ENCODE measurements around the gene MGAM2.

MGAM2 gene

DNA sequence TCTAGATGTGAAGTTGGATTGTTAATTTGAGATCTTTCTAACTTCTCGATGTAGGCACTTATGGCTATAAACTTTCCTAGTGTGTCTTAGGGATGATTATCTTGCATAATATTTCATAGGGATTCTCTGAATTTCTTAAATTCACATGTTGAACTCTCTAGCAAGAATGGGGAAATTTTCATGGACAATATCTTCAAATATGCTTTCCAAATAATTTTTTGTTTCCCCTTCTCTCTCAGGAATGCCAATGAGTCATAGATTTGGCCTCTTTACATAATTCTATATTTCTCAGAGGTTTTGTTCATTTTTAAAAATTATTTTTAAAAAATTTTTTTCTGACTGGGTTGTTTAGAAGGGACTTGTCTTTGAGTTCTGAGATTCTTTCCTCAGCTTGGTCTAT lies 68.9 kb downstream of the MGAM2 start:
- DNase-seq (ENCODE audit: low read depth): no peak
- TF ChIP-seq, protein P1, sequence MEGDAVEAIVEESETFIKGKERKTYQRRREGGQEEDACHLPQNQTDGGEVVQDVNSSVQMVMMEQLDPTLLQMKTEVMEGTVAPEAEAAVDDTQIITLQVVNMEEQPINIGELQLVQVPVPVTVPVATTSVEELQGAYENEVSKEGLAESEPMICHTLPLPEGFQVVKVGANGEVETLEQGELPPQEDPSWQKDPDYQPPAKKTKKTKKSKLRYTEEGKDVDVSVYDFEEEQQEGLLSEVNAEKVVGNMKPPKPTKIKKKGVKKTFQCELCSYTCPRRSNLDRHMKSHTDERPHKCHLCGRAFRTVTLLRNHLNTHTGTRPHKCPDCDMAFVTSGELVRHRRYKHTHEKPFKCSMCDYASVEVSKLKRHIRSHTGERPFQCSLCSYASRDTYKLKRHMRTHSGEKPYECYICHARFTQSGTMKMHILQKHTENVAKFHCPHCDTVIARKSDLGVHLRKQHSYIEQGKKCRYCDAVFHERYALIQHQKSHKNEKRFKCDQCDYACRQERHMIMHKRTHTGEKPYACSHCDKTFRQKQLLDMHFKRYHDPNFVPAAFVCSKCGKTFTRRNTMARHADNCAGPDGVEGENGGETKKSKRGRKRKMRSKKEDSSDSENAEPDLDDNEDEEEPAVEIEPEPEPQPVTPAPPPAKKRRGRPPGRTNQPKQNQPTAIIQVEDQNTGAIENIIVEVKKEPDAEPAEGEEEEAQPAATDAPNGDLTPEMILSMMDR (IDR thresholded peaks at IDR 0.05; ENCODE audit: control insufficient read depth, insufficient read depth, low read depth, low read length, missing control alignments): no peak
- H3K4me3 ChIP-seq (ENCODE audit: control insufficient read depth, low read depth, low read length): no peak overlapping the region

DNA sequence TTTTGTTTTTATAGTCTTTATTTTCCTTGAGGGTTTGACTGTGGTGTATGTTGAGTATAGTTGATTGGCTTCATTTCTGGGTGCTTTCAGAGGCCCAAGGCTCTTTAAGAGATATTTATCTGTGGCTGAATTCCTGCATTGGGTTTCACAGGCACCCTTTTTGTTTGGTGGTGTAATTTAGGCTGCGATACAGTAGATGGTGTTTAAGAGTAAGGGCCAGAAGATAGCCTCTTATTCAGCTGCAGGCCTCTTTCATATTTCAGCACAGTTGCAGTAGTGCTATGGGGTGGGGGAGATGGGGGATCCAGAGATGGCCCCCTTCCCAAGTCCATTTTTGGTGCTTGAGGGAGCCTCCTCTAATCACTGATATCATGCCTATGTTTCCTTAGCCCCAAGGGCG lies 69.7 kb downstream of the MGAM2 start:
- no peak for DNase-seq (ENCODE audit: low read depth)
- H3K4me3 ChIP-seq (ENCODE audit: control insufficient read depth, low read depth, low read length): no peak overlapping the region
- TF ChIP-seq, protein P1 (IDR thresholded peaks at IDR 0.05; ENCODE audit: control insufficient read depth, insufficient read depth, low read depth, low read length, missing control alignments): no peak

DNA sequence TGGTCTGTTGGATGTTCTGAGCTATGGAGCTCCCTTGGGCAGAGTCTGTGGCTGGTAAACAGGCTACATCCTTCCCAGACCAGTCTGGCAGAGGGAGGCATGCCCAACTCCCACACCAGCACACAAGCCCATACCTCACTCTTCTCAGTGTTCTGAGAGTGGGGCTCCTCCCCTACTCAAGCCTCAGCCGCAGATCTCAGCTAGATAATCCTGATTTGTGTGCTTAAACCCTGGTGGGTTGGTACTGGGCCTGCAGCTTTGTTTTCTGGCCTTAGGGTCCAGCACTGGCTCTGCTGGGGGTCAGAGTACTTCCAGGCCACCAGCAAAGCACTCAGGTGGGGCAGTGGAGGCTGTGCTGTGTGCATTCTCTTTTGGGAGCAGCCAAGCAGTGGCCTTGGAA lies 70.4 kb downstream of the MGAM2 start:
- no peak overlapping the region for H3K4me3 ChIP-seq (ENCODE audit: control insufficient read depth, low read depth, low read length)
- TF ChIP-seq, protein P1 (IDR thresholded peaks at IDR 0.05; ENCODE audit: control insufficient read depth, insufficient read depth, low read depth, low read length, missing control alignments): no peak
- no peak for DNase-seq (ENCODE audit: low read depth)

DNA sequence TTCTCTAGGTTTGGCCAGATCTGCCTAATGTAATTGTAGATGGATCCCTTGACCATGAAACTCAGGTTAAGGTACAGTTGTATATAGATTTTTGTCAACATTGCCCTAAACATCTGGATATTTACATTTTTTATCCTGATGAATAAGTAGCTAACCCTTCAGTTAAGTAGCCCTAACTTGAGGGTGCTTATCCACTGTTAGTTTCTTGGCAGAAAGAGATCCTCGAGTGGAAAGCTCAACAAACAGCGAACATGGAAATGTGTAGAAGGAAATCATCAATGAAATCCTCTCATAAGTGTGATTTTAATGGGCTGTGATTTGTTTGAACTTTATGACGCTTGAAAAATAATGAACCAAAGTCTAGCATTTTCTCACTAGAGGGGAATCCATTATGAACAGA lies 73.6 kb downstream of the MGAM2 start:
- TF ChIP-seq, protein P1 (IDR thresholded peaks at IDR 0.05; ENCODE audit: control insufficient read depth, insufficient read depth, low read depth, low read length, missing control alignments): no peak
- no peak for DNase-seq (ENCODE audit: low read depth)
- no peak overlapping the region for H3K4me3 ChIP-seq (ENCODE audit: control insufficient read depth, low read depth, low read length)

DNA sequence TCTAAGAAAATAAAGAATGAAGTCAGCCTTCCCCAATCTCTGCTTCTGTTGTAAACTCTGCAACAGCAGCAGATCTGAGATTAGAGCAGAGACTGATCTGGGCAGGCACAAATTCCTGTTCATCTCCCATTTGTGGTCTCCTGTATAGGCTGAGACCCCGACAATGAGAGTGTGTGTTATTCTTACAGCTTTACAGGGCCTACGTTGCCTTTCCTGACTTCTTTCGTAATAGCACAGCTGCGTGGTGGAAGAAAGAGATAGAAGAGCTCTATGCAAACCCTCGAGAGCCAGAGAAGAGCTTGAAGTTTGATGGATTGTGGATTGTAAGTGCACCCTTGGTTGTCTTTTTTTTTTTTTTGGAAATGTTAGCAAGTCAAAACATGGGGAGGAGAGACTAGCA lies 74.3 kb downstream of the MGAM2 start:
- TF ChIP-seq, protein P1 (IDR thresholded peaks at IDR 0.05; ENCODE audit: control insufficient read depth, insufficient read depth, low read depth, low read length, missing control alignments): no peak
- no peak for DNase-seq (ENCODE audit: low read depth)
- H3K4me3 ChIP-seq (ENCODE audit: control insufficient read depth, low read depth, low read length): no peak overlapping the region

DNA sequence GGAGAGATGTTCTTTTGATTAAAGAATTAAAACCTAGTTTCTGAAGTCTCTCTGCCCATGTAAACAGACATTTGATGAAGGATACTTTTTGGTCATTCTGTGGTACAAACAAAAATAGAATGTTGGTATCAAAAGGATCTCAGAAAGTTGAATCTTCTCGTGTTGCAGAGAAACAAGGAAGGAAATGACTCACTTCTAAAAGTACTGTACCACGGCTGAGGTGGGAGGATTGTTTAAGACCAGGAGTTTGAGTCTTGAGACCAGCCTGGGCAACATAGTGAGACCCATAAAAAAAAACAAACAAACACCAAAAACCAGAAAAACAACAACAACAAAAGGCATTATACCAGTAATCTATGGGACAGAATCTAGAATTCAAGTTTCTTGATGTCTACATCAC lies 76.6 kb downstream of the MGAM2 start:
- H3K4me3 ChIP-seq (ENCODE audit: control insufficient read depth, low read depth, low read length): no peak overlapping the region
- DNase-seq (ENCODE audit: low read depth): no peak
- TF ChIP-seq, protein P1 (IDR thresholded peaks at IDR 0.05; ENCODE audit: control insufficient read depth, insufficient read depth, low read depth, low read length, missing control alignments): no peak

DNA sequence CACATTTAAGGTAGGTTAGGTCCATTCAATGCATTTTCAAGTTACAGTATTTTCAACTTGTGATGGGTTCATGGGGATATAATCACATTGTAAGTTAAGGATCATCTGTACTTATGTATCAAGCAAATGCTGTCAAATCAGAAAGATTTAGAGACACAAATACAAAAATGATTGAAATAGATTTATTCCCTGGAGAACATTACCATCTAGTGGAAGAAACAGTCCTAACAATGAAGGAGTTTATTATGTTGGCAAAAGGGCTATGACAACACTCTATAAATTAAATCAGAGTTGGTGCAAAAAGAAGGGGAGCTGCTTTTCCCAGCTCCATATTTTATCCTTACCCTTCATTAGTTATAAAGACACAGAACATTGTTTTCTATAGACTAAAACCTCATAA lies 77.3 kb downstream of the MGAM2 start:
- TF ChIP-seq, protein P1 (IDR thresholded peaks at IDR 0.05; ENCODE audit: control insufficient read depth, insufficient read depth, low read depth, low read length, missing control alignments): no peak
- no peak overlapping the region for H3K4me3 ChIP-seq (ENCODE audit: control insufficient read depth, low read depth, low read length)
- DNase-seq (ENCODE audit: low read depth): no peak
